Islet of Langerhans (tissue), 1 donor: ENCODE data around the gene GTF2IRD2.
"Not testable (repeated sequence)": the region's sequence is repeated elsewhere in the genome, so short reads cannot be mapped to it uniquely, and the experiment has no call there.

ENCODE experiments used
- FAIRE-seq: peaks from one replicate; lab custom pipeline; 2011; peaks lifted over from hg19 to GRCh38; lab: Jason Lieb, UNC

Gene GTF2IRD2

DNA sequence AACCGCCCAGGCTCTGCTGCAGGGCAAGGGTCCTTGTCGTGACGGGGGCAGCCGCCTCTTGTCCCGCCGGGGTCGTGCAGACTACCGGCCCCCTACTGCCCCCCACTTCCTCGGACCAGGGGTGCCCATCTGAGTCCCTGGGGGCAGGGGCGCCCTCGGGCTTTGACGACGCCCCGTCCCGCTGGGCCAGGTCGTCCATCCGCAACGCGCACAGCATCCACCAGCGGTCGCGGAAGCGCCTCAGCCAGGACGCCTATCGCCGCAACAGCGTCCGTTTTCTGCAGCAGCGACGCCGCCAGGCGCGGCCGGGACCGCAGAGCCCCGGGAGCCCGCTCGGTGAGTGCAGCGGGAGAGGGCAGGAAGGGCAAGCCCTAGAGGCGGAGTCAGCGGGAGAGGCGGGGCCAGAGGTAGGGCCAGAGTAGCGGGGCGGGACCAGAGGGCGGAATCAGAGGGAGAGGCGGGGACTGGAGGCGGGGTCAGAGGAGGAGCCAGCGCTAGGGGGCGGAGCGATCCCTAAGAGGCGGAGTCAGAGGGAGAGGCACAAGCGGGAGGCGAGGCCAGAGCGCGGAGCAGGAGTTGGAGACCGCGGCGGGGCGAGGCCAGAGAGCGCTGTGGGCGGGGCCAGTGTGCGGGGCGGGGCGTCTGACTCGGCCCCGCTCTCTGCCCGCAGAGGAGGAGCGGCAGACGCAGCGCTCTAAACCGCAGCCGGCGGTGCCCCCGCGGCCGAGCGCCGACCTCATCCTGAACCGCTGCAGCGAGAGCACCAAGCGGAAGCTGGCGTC lies 62.8 kb downstream of the GTF2IRD2 start:
- FAIRE-seq = not testable (repeated sequence)

DNA sequence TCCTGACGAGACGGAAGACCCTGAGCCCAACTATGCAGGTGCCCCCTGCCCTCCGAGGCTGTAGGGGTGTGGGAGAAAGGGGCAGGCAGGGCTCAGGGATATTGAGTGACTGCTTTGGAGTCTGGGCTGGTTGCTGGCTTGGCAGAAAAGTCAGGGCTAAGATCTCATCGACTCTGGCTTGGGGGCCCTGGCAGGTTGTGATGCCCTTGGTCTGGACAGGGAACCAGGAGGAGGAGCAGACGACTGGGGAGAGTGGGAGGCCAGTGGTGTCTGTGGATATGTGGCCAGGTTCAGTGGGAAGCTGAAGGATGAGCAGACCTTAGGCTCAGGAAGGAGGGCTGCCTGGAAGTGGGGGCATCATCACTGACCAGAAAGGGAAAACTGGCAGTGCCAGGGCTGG lies 67.8 kb downstream of the GTF2IRD2 start:
- not testable (repeated sequence) for FAIRE-seq

DNA sequence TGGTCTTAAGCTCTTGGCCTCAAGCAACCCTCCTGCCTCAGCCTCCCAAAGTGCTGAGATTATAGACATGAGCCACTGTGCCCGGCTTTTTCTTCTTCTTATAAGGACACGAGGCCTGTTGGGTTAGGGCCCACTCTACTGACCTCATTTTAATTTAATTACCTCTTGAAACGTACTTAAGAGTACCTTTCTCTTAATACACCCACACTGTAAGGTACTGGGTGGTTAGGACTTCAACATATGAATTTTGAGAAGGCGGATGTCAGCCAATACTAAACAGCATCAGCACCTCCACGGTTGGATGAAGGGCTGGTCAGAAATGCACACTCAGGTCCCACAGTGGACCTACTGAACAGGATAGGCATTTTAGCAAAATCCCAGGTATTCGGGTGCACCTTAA lies 69.7 kb downstream of the GTF2IRD2 start:
- not testable (repeated sequence) for FAIRE-seq

DNA sequence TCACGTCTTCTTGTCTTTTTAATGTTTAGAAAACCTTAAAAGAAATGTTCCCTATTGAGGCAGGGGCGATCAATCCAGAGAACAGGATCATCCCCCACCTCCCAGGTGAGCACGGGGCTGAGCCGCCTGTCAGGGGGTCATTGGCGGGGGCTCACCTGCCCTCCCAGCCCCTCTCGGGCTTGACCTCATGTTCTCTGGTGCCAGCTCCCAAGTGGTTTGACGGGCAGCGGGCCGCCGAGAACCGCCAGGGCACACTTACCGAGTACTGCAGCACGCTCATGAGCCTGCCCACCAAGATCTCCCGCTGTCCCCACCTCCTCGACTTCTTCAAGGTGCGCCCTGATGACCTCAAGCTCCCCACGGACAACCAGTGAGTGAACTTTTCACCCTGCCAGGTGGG lies 72.4 kb downstream of the GTF2IRD2 start:
- not testable (repeated sequence) for FAIRE-seq

DNA sequence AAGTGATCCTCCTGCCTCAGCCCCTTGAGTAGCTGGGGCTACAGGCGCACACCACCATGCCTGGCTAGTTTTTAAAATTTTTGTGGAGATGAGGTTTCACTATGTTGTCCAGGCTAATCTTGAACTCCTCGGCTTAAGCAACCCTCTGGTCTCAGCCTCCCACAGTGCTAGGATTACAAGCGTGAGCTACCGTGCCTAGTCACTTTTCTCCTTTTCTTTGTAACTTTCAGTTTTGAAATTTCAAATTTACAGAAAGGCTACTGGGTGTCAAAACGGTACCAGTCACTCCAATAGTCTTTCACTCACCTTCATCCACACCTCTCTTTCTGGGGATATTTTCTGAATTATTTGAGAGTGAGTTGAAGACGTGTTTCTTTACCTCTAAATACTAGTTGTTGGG lies 76.3 kb downstream of the GTF2IRD2 start:
- FAIRE-seq = not testable (repeated sequence)

DNA sequence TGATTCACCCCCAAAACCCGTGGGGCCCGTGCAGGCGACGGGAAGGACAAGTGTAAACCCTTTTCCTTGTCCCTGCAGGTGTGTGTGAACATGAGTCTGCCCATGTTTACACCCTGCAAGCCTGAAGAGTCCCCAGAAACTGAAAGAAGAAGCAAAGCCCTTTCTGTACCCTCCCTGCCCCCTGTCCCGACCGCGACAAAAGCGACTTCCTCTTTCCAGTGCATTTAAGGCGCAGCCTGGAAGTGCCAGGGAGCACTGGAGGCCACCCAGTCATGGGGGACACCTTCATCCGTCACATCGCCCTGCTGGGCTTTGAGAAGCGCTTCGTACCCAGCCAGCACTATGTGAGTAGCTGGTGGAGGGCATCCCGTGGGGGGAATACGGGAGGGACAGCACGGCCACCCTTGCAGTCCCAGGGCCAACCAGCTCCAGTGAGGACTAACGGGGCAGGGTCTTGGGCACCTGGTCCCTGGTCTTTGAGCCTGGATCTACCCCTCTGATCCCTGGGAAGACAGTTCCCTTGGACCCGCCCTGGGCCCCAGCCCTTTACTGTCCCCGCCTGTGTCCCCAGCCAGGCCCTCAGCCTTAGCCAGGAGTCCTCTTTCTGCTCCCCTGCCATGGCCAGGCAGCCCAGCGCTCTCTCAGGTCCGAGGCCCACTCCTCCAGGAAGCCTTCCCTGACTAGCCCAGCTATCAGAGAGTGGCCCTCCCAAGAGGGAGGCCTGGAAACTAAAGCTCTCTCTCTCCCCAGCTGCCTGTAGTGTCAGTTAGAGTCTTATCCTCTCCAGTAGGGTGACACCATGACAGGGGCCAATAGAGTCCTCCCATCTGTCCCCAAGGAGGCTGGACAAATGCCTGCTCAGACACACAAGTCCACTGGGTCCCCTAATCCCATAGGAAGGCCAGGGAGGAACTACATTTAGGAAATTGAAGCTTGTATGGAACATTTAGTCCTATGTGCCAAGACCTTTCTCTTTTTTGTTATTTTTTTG lies 77.3 kb downstream of the GTF2IRD2 start, which contains the start of gene NCF1:
NCF1 (plus strand) TSS at position 252 of the 991 bp plus-strand sequence; CDS start at position 273, 21 bp downstream.
- FAIRE-seq = not testable (repeated sequence)

- FAIRE-seq = not testable (repeated sequence)
Measured at GRCh38 chr7:74772093-74772492, 79.3 kb downstream of the GTF2IRD2 start.

DNA sequence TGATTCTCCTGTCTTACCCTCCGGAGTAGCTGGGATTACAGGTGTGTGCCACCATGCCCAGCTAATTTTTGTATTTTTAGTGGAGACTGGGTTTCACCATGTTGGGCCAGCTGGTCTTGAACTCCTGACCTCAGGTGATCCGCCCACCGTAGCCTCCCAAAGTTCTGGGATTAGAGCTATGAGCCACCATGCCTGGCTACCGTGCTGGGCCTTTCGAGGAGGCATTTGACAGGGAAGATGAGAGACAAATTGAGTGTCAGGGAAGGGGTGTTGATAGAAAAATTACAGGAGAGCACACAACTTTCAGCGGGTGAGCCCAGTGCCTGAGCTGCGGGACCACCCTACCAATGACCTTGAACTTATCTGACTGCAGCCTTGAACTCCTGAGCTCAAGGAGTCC lies 81.3 kb downstream of the GTF2IRD2 start:
- FAIRE-seq = not testable (repeated sequence)

GRCh38 chr7:74766991-74767390 lies 84.4 kb downstream of the GTF2IRD2 start:
- not testable (repeated sequence) for FAIRE-seq

DNA sequence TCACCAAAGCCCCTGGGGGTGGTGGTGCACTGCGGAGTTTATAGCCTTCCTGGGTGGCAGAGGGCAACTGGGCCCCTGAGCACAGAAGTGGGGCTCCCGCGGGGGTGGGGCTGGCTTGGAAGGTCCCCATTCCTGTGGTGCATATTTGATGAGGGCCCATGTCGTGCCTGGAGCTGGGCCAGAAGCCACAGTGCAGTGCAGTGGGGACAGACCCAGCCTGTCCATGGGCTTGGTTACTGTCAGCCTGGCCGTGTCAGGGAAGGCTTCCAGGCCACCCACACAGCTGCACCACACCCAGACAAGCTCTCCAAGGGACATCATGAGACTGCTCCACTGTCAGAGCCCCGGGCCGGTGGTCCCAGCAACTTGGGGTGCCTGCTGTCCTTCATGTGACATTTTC lies 84.9 kb downstream of the GTF2IRD2 start:
- FAIRE-seq = not testable (repeated sequence)

DNA sequence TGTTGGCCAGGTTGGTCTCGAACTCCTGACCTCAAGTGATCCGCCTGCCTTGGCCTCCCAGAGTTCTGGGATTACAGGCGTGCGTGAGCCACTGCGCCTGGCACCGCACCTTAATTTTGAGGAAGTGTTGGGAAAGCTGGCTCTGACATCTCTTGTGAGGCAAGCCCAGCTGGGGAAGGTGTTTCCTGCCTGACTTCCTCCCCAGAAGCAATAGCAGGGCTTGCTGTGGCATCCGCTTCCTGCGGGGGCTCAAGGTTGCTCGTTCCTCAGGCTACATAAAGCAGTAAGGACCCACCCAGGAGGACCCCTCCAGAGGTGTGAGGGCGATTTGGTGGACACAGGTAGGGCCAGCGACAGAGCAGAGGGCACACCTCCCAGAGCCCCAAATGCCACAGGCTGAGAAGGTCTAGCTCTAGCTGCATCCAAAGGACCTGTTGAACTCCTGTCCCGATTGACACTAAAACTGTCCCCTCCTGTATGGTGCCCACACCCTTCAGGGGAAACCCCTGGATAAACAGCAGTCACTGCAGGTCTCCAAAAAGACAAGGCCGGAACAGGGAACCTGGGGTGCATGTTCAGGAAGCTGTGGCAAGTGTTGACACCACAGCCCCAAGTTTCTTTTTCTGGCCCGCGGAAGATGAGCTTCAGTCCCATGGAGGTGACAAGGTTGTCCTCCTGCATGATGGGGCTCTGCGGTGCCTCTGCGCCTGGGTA lies 86.0 kb downstream of the GTF2IRD2 start:
- not testable (repeated sequence) for FAIRE-seq

DNA sequence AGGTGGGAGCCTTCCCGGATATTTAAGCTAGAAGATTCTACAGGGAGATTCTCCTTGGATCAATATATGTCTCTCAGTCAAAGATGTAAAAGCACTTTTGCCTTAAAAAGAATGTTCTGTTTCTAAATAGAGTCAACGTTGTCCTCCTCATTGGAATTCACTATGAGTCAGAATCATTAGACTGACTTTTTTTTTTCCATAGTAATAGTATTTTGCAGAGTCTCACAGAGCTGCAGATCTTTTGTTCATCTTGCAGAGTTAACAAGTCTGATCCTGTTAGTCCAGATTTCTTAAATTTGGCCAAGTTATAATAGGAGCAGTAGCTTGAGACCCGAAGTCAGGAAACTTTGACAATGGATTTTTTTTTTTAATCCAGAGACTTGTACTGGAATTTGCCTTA lies 92.4 kb downstream of the GTF2IRD2 start:
- FAIRE-seq = not testable (repeated sequence)

DNA sequence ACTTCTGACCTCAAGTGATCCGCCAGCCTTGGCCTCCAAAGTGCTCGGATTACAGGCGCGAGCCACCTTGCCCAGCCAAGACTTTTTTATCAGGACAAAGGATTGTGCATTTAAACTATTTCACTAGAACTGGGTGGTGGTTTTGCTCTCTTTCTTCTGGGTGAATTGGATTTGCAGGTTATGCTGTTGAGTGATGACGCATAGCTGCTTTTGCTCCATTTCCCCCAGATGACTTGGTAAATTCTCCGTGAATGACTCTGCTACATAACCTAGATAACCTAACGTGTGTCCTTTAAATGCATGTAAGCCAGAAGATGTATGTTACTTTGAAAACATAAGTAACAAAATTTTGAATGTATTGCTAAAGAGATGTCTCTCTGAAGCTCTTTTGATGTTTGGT lies 93.1 kb downstream of the GTF2IRD2 start:
- FAIRE-seq = not testable (repeated sequence)

DNA sequence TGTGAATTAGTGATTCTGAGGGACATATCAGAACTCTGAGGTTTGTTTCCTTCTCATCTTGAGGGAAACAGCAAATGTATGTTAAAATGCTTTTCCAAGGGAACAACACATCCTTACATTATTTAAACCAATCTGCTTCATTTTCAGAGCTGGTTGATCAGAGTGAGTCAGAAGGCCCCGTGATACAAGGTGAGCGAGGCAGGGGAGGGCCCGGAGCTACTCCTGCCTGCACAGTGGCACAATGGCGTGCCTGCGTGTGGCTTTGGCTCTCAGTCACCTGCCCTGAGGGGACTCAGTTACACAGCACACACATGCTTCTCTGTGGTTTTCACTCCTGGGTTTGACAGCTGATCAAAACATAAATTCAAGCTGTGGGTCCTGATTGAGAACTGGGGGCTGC lies 94.7 kb downstream of the GTF2IRD2 start:
- FAIRE-seq = not testable (repeated sequence)

DNA sequence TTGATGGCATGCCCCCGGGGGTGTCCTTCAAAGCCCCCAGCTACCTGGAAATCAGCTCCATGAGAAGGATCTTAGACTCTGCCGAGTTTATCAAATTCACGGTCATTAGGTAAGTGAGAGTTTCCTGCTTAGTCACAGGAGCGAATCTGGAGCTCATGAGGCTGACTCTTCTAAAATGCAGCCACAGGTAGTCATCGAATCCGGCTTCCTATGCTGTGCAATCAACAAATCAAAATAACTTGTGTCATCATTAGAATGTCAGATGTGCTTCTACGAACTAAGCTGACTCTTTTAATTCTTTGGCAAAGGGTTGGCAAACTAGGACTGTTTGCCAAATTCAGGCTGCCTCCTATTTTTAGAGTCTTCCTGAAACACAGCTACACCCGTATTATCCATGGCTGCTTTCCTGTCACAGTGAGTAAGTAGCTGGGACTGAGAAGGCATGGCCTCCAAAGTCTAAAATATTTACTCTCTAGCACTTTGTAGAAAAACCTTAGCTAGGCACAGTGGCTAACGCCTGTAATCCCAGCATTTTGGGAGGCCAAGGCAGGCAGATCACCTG lies 97.4 kb downstream of the GTF2IRD2 start:
- FAIRE-seq = not testable (repeated sequence)
